Sigmoid colon (tissue), 7 donors: ENCODE data around the gene SLC25A1. TPM values are rescaled to one million over a fixed set of nuclear protein-coding genes. Genes with fewer than 3 reads are reported as not detected.
A peak's percentile ranks its signal among the peaks of the same experiment; 100 is the strongest.

Experiments used
- DNase-seq: peaks from one replicate; pipeline ENCODE4 v3.0.0-alpha.2; 2019
- H3K27ac ChIP-seq, 4 donors: fragments of 200-600 bp; sonication (generic); one replicate each; pipeline ENCODE4 v1.5.1; 2016 to 2019; ENCODE audit warnings: mild to moderate bottlenecking in 1 of 4
- H3K27me3 ChIP-seq, 3 donors: fragments of 200-600 bp; sonication (generic); one replicate each; pipeline ENCODE4 v1.5.1; 2019; ENCODE audit warnings: mild to moderate bottlenecking in 1 of 3
- H3K36me3 ChIP-seq, 4 donors: fragments of 200-600 bp; sonication (generic); one replicate each; pipeline ENCODE4 v1.5.1; 2016 to 2019
- H3K4me1 ChIP-seq, 4 donors: fragments of 200-600 bp; sonication (generic); one replicate each; pipeline ENCODE4 v1.5.1; 2017 to 2019
- H3K4me3 ChIP-seq, 4 donors: fragments of 200-600 bp; sonication (generic); one replicate each; pipeline ENCODE4 v1.5.1; 2017 to 2019; ENCODE audit warnings: mild to moderate bottlenecking in 2 of 4, moderate library complexity in 1 of 4
- H3K9me3 ChIP-seq, 4 donors: fragments of 200-600 bp in 3 of 4; sonication (generic) in 3 of 4; one replicate each; pipeline versions ENCODE4 v1.5.1 to v1.6.1; 2013 to 2019
- EP300 ChIP-seq, 4 donors: sonication (generic); formaldehyde crosslinking; IDR thresholded peaks; one replicate each; pipeline ENCODE4 v1.6.1; 2017; ENCODE audit warnings: antibody characterized with exemption in 4 of 4
- POLR2A ChIP-seq, 2 donors: fragments of 450-650 bp; IDR thresholded peaks; one replicate each; pipeline ENCODE4 v1.6.1; 2016; ENCODE audit warnings: antibody characterized with exemption in 2 of 2, mild to moderate bottlenecking in 2 of 2, moderate library complexity in 2 of 2
- POLR2AphosphoS5 ChIP-seq, 4 donors: sonication (generic); formaldehyde crosslinking; IDR thresholded peaks; one replicate each; pipeline ENCODE4 v1.6.1; 2017; ENCODE audit warnings: antibody characterized with exemption in 4 of 4
- WGBS, 2 donors: extraction: QIAGEN DNeasy Blood & Tissue Kit; methylation state at CpG; one replicate each; pipeline ENCODE4 v1.1.7; 2013; 5-methylcytosine and 5-hydroxymethylcytosine counted together
- intact Hi-C: fragments of 100-400 bp; cut with DNase I; formaldehyde crosslinking; loops from one replicate; pipeline ENCODE4 v1.15.1; 2023
- polyA plus RNA-seq, 3 donors: library from polyadenylated mRNA; stranded (reverse); fragments of 200-250 nt; gene quantifications; one replicate each; pipeline ENCODE4 v1.2.3, GENCODE V29; 2013
- total RNA-seq, 4 donors: library from RNA; depleted of rRNA; stranded (reverse); fragments of >200 nt; gene quantifications; one replicate each; pipeline ENCODE4 v1.1.0, GENCODE V29; 2016
- TF ChIP-seq, protein P1 (sequence below), 4 experiments: fragments of 450-650 bp in 3 of 4; fragments of 200-600 bp in 1 of 4; IDR thresholded peaks; one replicate each; pipeline ENCODE4 v1.5.1; 2016 to 2019; ENCODE audit warnings: antibody characterized with exemption in 4 of 4, mild to moderate bottlenecking in 3 of 4, moderate library complexity in 2 of 4
- donor health status: healthy with polysubstance abuse.
- donor health status: Bipolar disorder and iron deficiency.
- donor health status: healthy.

SLC25A1 gene
- total and polyA plus RNA-seq, 7 donors: 28.2 to 146 (median 45.3) TPM

- H3K4me3 ChIP-seq: no peak overlapping the region
- no peaks in the 10 kb centered on the region for H3K27me3 ChIP-seq
- no peak for TF ChIP-seq POLR2AphosphoS5 (IDR thresholded peaks at IDR 0.05)
- TF ChIP-seq EP300 (IDR thresholded peaks at IDR 0.05): no peak
- TF ChIP-seq, protein P1, sequence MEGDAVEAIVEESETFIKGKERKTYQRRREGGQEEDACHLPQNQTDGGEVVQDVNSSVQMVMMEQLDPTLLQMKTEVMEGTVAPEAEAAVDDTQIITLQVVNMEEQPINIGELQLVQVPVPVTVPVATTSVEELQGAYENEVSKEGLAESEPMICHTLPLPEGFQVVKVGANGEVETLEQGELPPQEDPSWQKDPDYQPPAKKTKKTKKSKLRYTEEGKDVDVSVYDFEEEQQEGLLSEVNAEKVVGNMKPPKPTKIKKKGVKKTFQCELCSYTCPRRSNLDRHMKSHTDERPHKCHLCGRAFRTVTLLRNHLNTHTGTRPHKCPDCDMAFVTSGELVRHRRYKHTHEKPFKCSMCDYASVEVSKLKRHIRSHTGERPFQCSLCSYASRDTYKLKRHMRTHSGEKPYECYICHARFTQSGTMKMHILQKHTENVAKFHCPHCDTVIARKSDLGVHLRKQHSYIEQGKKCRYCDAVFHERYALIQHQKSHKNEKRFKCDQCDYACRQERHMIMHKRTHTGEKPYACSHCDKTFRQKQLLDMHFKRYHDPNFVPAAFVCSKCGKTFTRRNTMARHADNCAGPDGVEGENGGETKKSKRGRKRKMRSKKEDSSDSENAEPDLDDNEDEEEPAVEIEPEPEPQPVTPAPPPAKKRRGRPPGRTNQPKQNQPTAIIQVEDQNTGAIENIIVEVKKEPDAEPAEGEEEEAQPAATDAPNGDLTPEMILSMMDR (IDR thresholded peaks at IDR 0.05): no peak
- TF ChIP-seq POLR2A (IDR thresholded peaks at IDR 0.05): no peak
- no peak overlapping the region for H3K27ac ChIP-seq
- intact Hi-C loops: no loop called here
- no peaks in the 10 kb centered on the region for H3K9me3 ChIP-seq
- 89 to 94% methylated on average over 10 of the region's 10 CpGs for WGBS, 2 donors
- H3K4me1 ChIP-seq: no peaks in the 10 kb centered on the region
- peaks cover 0 to 3% (median 0%) of the 10 kb centered on the region in 4 donors for H3K36me3 ChIP-seq
- DNase-seq: peak; percentile 24
Observed at GRCh38 chr22:19197997-19198865, 19.7 kb upstream of the SLC25A1 start.

DNA sequence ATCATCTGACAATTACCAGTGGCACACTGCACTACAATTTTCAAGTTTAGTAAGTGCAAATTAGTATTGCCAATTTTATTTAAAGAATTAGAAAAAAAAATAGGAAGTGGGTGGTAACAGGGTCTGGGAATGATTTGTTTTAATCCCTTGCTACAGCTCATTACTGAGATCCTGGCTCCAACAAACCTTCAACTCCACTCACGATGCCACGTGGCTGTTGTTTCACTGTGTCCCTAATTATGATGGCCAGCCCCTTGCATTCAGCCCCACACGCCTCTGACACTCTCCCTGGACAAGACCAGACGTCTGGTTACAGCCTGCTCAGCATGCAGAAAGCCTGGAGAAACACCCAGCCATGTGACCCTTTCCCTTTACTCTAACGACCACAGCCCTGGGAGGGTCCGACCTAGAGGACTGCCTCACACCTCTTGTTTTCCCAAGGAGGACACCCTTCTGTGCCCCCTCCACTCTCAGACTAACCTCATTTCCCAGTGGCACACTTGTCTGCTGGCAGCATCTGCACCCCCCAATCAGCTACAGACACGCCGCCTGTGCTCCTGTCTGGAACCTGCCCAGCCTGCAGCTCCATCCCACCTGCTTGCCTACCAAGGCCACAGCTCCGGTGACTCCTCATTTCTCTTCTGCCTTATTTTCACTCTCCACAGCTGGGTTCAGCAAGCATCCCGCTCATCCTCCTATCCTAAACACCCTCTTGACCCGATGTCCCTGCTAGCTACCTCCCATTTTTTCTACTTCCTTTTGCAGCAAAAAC is 18.5 kb upstream of the SLC25A1 start:
- TF ChIP-seq POLR2AphosphoS5 (IDR thresholded peaks at IDR 0.05) (no peak), POLR2A (IDR thresholded peaks at IDR 0.05) (no peak), EP300 (IDR thresholded peaks at IDR 0.05) (no peak)
- TF ChIP-seq, protein P1 (IDR thresholded peaks at IDR 0.05): no peak
- H3K36me3 ChIP-seq: peaks cover 0 to 3% (median 0%) of the 10 kb centered on the region in 4 donors
- no peaks in the 10 kb centered on the region for H3K27me3 ChIP-seq
- intact Hi-C loops: no loop called here
- no peaks in the 10 kb centered on the region for H3K4me1 ChIP-seq
- WGBS, 2 donors: 85 to 87% methylated on average over 11 of the region's 11 CpGs
- no peaks in the 10 kb centered on the region for H3K9me3 ChIP-seq
- peak; percentile 25 for DNase-seq
- H3K27ac ChIP-seq: no peak overlapping the region
- no peak overlapping the region for H3K4me3 ChIP-seq

- intact Hi-C loops: no loop called here
- 83 to 85% methylated on average over 23 of the region's 23 CpGs for WGBS, 2 donors
- Histone ChIP-seq H3K4me1 (no peaks in the 10 kb centered on the region), H3K27ac (no peak overlapping the region), H3K27me3 (no peaks in the 10 kb centered on the region), H3K9me3 (no peaks in the 10 kb centered on the region), H3K36me3 (peaks cover 0 to 3% (median 0%) of the 10 kb centered on the region in 4 donors), H3K4me3 (no peak overlapping the region)
- DNase-seq: peak; percentile 55
- TF ChIP-seq EP300 (IDR thresholded peaks at IDR 0.05) (no peak), POLR2AphosphoS5 (IDR thresholded peaks at IDR 0.05) (no peak), POLR2A (IDR thresholded peaks at IDR 0.05) (no peak)
- TF ChIP-seq, protein P1 (IDR thresholded peaks at IDR 0.05): no peak
Observed at GRCh38 chr22:19195796-19196731, 17.5 kb upstream of the SLC25A1 start.

DNA sequence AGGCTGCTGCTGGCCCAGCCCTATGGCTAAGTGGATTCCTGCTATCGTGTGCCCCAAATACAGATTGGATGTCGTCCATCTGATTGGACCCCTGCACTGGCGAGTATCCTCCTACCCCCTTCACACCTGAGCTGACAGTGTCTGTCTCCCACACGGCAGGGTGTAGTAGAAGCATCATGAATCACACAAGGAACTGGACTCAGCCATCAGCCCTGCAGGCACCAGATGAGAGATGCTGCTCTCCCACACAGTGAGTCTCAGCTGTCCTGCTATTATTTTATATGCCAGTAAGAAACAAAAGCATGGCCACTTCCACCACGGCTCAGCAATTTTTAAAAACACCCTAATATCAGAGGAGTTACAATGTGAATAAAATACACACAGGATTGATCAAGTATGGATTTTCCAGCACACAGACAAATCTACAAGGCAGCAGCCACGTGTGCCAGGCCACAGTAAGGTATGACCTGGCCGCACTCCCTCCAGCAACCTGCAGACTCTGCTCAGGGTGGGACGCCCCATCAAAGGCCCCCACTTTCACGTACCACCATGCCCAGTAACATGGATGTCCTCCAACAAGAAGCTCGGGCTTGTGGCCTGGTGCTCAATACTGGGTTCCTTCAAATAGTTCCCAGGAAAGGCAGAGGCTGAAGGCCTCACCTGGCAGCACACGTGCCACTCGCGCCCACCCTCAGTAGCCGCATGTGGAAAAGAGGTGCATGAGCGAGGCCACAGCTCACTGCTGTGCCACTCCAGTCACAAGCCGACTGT is 16.4 kb upstream of the SLC25A1 start:
- TF ChIP-seq, protein P1 (IDR thresholded peaks at IDR 0.05): no peak
- no peak for TF ChIP-seq EP300 (IDR thresholded peaks at IDR 0.05)
- TF ChIP-seq POLR2A (IDR thresholded peaks at IDR 0.05): no peak
- no peak for TF ChIP-seq POLR2AphosphoS5 (IDR thresholded peaks at IDR 0.05)
- Histone ChIP-seq H3K9me3 (no peaks in the 10 kb centered on the region), H3K27ac (no peak overlapping the region), H3K27me3 (no peaks in the 10 kb centered on the region), H3K36me3 (peaks cover 0 to 3% (median 0%) of the 10 kb centered on the region in 4 donors), H3K4me1 (no peaks in the 10 kb centered on the region), H3K4me3 (no peak overlapping the region)
- 95 to 96% methylated on average over 16 of the region's 16 CpGs for WGBS, 2 donors
- DNase-seq: peak; percentile 26
- intact Hi-C loops: no loop called here
